A549 treated with Mapracorat at 1 μM for 4 hours (cell line): ENCODE results near the gene EVC2. TPM values are rescaled to one million over a fixed set of nuclear protein-coding genes. Genes with fewer than 3 reads are reported as not detected.

Experiments
- total RNA-seq: library from RNA; stranded (reverse); fragments of 200-300 nt; extraction: Qiagen RNA extraction; gene quantifications from 5 replicates; pipeline ENCODE4 v1.2.3, GENCODE V29; 2022

The EVC2 gene, protein sequence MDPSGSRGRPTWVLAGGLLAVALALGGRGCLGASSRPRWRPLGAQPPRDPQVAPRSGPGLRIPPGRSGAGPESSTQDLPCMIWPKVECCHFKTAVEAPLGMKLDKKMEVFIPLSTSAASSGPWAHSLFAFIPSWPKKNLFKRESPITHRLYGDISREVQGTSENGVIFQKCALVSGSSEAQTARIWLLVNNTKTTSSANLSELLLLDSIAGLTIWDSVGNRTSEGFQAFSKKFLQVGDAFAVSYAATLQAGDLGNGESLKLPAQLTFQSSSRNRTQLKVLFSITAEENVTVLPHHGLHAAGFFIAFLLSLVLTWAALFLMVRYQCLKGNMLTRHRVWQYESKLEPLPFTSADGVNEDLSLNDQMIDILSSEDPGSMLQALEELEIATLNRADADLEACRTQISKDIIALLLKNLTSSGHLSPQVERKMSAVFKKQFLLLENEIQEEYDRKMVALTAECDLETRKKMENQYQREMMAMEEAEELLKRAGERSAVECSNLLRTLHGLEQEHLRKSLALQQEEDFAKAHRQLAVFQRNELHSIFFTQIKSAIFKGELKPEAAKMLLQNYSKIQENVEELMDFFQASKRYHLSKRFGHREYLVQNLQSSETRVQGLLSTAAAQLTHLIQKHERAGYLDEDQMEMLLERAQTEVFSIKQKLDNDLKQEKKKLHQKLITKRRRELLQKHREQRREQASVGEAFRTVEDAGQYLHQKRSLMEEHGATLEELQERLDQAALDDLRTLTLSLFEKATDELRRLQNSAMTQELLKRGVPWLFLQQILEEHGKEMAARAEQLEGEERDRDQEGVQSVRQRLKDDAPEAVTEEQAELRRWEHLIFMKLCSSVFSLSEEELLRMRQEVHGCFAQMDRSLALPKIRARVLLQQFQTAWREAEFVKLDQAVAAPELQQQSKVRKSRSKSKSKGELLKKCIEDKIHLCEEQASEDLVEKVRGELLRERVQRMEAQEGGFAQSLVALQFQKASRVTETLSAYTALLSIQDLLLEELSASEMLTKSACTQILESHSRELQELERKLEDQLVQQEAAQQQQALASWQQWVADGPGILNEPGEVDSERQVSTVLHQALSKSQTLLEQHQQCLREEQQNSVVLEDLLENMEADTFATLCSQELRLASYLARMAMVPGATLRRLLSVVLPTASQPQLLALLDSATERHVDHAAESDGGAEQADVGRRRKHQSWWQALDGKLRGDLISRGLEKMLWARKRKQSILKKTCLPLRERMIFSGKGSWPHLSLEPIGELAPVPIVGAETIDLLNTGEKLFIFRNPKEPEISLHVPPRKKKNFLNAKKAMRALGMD
- 1.8 to 2.3 TPM (median 2.2 TPM) in 5 replicates for total RNA-seq

DNA sequence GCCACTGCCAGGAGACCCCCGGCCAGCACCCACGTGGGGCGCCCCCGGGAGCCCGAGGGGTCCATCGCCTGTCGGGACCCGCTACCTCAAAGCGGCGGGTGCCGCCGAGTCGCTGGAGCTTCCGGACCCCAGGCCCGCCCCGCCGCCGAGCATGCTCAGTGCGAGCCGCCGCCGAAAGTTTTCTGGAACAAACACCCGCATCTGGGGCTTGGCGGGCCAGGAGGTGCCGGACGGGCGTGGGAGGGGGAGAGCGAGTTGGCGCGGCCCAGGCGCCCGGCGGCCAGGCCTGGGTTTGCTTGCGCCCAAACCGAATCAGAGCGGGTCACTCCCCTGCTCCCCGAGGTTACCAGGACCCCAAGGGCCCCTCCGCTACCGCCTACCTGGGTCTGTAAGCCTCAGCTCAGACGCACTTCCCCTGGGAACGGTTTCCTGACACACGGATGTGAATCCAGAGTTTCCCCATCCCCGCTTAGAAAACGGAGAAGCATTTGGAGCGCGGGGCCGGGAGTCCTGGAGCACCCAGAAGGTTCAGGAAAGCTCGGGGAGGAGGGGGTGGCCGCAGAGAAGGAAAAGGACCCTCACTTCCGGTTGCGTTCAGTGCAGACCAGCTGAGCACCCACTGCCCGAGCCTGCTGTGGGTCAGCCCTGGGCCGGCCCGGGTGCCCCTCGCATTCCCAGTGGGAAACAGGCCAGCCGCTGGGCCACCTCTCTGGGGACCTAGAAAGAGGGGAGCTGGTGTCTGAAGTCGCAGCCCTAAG is at the start of gene EVC2:
Gene EVC2, minus strand, starts transcription at position 111 of the 758 bp plus-strand sequence. Its CDS starts 46 bp downstream, at position 65.

GRCh38 chr4:5710961-5711478 is 2.7 kb upstream of the EVC2 start, which contains the start of gene EVC:
Gene EVC, plus strand, starts transcription at chr4:5711201. Its CDS starts 180 bp downstream, at chr4:5711381.

Other genes starting within 250 kb of the EVC2 start
- 7.7 to 12.2 TPM (median 10.2 TPM) in 5 replicates for gene EVC, start 2.6 kb upstream of the EVC2 start, total RNA-seq
- 3.4 to 3.7 TPM (median 3.5 TPM) in 5 replicates for gene CRMP1, start 184.5 kb upstream of the EVC2 start, total RNA-seq